Peyer's patch (tissue), 4 donors: ENCODE results near the gene RALB.

Experiments
- POLR2A ChIP-seq, 2 donors: fragments of 450-650 bp; IDR thresholded peaks; one replicate each; pipeline ENCODE4 v1.5.1; 2017; ENCODE audit warnings: antibody characterized with exemption in 2 of 2, mild to moderate bottlenecking in 2 of 2, moderate library complexity in 2 of 2
- TF ChIP-seq, protein P1 (sequence below), 6 experiments: fragments of 450-650 bp in 4 of 6; fragments of 200-600 bp in 2 of 6; sonication (generic) in 1 of 6; IDR thresholded peaks; one replicate each; pipeline ENCODE4 v1.5.1; 2017 to 2019; ENCODE audit warnings: antibody characterized with exemption in 6 of 6, mild to moderate bottlenecking in 3 of 6, moderate library complexity in 1 of 6

DNA sequence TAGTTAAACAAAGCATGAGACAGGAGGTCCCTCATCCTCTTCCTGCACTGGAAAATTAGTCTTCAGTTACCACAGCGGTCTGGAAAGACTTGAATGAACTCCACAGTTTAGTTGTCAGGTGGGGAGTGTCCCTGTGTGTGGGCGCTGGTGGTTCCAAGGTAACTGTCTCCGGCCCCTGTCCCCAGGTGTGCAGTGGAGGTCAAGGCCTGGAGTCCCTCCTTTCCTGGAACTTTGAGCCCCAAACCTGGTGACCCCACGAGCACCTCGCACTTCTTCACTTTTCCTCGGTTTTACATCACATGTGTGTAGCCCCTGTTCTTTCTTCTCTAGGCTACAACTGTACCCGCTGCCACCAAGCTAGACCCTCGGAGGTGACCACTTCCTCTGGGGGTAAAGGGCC is 65.3 kb downstream of the RALB start:
- no peak for TF ChIP-seq POLR2A (IDR thresholded peaks at IDR 0.05)
- TF ChIP-seq, protein P1, sequence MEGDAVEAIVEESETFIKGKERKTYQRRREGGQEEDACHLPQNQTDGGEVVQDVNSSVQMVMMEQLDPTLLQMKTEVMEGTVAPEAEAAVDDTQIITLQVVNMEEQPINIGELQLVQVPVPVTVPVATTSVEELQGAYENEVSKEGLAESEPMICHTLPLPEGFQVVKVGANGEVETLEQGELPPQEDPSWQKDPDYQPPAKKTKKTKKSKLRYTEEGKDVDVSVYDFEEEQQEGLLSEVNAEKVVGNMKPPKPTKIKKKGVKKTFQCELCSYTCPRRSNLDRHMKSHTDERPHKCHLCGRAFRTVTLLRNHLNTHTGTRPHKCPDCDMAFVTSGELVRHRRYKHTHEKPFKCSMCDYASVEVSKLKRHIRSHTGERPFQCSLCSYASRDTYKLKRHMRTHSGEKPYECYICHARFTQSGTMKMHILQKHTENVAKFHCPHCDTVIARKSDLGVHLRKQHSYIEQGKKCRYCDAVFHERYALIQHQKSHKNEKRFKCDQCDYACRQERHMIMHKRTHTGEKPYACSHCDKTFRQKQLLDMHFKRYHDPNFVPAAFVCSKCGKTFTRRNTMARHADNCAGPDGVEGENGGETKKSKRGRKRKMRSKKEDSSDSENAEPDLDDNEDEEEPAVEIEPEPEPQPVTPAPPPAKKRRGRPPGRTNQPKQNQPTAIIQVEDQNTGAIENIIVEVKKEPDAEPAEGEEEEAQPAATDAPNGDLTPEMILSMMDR (IDR thresholded peaks at IDR 0.05): no peak
